Heart left ventricle (tissue), 16 donors: Measurements from ENCODE around the gene HSPA12A. TPM values are rescaled to one million over a fixed set of nuclear protein-coding genes. Genes with fewer than 3 reads are reported as not detected.

Experiments
- ATAC-seq, 4 donors: fragments of 200-7000 bp; cut with Tn5 transposase; one replicate each; pipeline ENCODE4 v1.9.1; 2020 to 2022; ENCODE audit warnings: moderate library complexity in 4 of 4, mild to moderate bottlenecking in 3 of 4, moderate number of reproducible peaks in 1 of 4
- DNase-seq, 5 donors: peaks; one replicate each; pipeline ENCODE4 v3.0.0-alpha.2; 2020
- H3K27ac ChIP-seq, 12 donors: fragments of 200-600 bp; sonication (generic) in 4 of 12; one replicate each; pipeline versions ENCODE4 v1.5.0 to v1.8.0; 2016 to 2022; ENCODE audit warnings: mild to moderate bottlenecking in 2 of 12
- H3K27me3 ChIP-seq, 9 donors: fragments of 200-600 bp; sonication (generic) in 2 of 9; one replicate each; pipeline versions ENCODE4 v1.5.1 to v1.8.0; 2016 to 2022; ENCODE audit warnings: mild to moderate bottlenecking in 3 of 9
- H3K36me3 ChIP-seq, 9 donors: fragments of 200-600 bp; sonication (generic) in 2 of 9; one replicate each; pipeline versions ENCODE4 v1.5.0 to v1.8.0; 2018 to 2022; ENCODE audit warnings: mild to moderate bottlenecking in 2 of 9
- H3K4me1 ChIP-seq, 12 donors: fragments of 200-600 bp; sonication (generic) in 4 of 12; one replicate each; pipeline versions ENCODE4 v1.5.0 to v1.8.0; 2016 to 2022; ENCODE audit warnings: mild to moderate bottlenecking in 3 of 12
- H3K4me3 ChIP-seq, 12 donors: fragments of 200-600 bp; sonication (generic) in 4 of 12; one replicate each; pipeline versions ENCODE4 v1.5.0 to v1.8.0; 2017 to 2022; ENCODE audit warnings: mild to moderate bottlenecking in 9 of 12, moderate library complexity in 4 of 12
- H3K9me3 ChIP-seq, 12 donors: fragments of 200-600 bp; sonication (generic) in 4 of 12; one replicate each; pipeline versions ENCODE4 v1.5.0 to v1.8.0; 2016 to 2022; ENCODE audit warnings: mild to moderate bottlenecking in 1 of 12
- CTCF ChIP-seq, 12 donors: fragments of 200-600 bp; sonication (generic) in 4 of 12; IDR thresholded peaks; one replicate each; pipeline versions ENCODE4 v1.5.0 to v1.8.0; 2018 to 2022; ENCODE audit warnings: antibody characterized with exemption in 12 of 12, mild to moderate bottlenecking in 5 of 12
- POLR2A ChIP-seq, 2 donors: fragments of 450-650 bp; IDR thresholded peaks; one replicate each; pipeline ENCODE4 v1.6.1; 2017; ENCODE audit warnings: antibody characterized with exemption in 2 of 2, mild to moderate bottlenecking in 2 of 2, moderate library complexity in 2 of 2
- WGBS, 4 donors: extraction: QIAGEN DNeasy Blood & Tissue Kit in 2 of 4; methylation state at CpG; one replicate each; pipeline versions ENCODE4 v1.1.5 to v1.1.7; 2013 to 2018; 5-methylcytosine and 5-hydroxymethylcytosine counted together
- intact Hi-C, 10 donors: fragments of 100-400 bp; cut with DNase I; formaldehyde crosslinking; loops; one replicate each; pipeline versions ENCODE4 v1.11.1 to v1.14.2; 2022
- polyA plus RNA-seq, 2 donors: library from polyadenylated mRNA; stranded (reverse); fragments of 200-250 nt; gene quantifications; one replicate each; pipeline ENCODE4 v1.2.3, GENCODE V29; 2013
- total RNA-seq, 9 donors: library from RNA; depleted of rRNA in 2 of 9; stranded (reverse); fragments of >200 nt in 2 of 9; fragmentation: NEBNext Ultra II Directional in 3 of 9; extraction: Animal tissue kit (Norgen Biotek cat#: 25700) in 3 of 9; gene quantifications; one replicate each; pipeline versions ENCODE4 v1.1.0 to v1.2.4, GENCODE V29; 2016 to 2023
- donor health status: ischemic (EF 13 %, LVEDD 7.1; RV severe dilation, severe dysfunction).
- donor health status: healthy with polysubstance abuse.
- donor health status: DM: no; HTN: yes; CAD: no.
- donor health status: DM: no; HTN: no; CAD: no.
- donor health status: ischemic (EF 25% LVEDD 6.9; RV normal size, moderate dysfunction).
- donor health status: ischemic (EF 25% LVEDD 5.7; RV mildly dilated, moderate dysfunction).
- donor health status: healthy.
- donor health status: DM: yes; HTN: yes; CAD: no.
- donor health status: ischemic (EF 35%, LVEDD 5.7; RV mildly dilated, moderate dysfunction).
- donor health status: nonischemic (EF 11% LVEDD 7.7; RV severe dilation, severe dysfunction).
- donor health status: DM: yes; HTN: yes; CAD: no.
- donor health status: PGD.
- donor health status: ischemic (EF 29% LVEDD 5.4; RV normal size, mild dysfunction).
- donor health status: nonischemic (EF 23%, LVEDD 6.1; RV moderate dilation, normal function).

Gene HSPA12A
- total and polyA plus RNA-seq, 11 donors, result 4.7 to 17.0 (median 13.5) TPM

GRCh38 chr10:116665541-116666125 lies 76.7 kb downstream of the HSPA12A start:
- TF ChIP-seq CTCF (IDR thresholded peaks at IDR 0.05) (no peak), POLR2A (IDR thresholded peaks at IDR 0.05) (no peak)
- intact Hi-C loops, result no loop called here

GRCh38 chr10:116664631-116665030 lies 77.7 kb downstream of the HSPA12A start:
- DNase-seq, result no peak
- peak overlapping the region in 1 of 12 donors; percentile 17 for H3K27ac ChIP-seq
- H3K4me3 ChIP-seq, result no peak overlapping the region
- intact Hi-C loops, result no loop called here
- H3K36me3 ChIP-seq, result no peaks in the 10 kb centered on the region
- peaks cover 0 to 6% (median 0%) of the 10 kb centered on the region in 12 donors for H3K4me1 ChIP-seq
- TF ChIP-seq POLR2A (IDR thresholded peaks at IDR 0.05) (no peak), CTCF (IDR thresholded peaks at IDR 0.05) (no peak)
- 81 to 98% (median 88%) methylated on average over 5 of the region's 5 CpGs for WGBS, 4 donors
- H3K9me3 ChIP-seq, result peaks cover 0 to 5% (median 0%) of the 10 kb centered on the region in 12 donors
- H3K27me3 ChIP-seq, result peaks cover 0 to 13% (median 0%) of the 10 kb centered on the region in 9 donors
- ATAC-seq, result no peak

More at GRCh38 chr10:116665541-116666125, 76.7 kb downstream of the HSPA12A start:
- ATAC-seq (peak; percentile 35 to 74 (median 60)), DNase-seq (peak in 2 of 5 donors; percentile 27 to 49)
- 49 to 71% (median 56%) methylated on average over 13 of the region's 13 CpGs for WGBS, 4 donors
- peak overlapping the region in 3 of 12 donors; percentile 2 to 24 (median 23) for H3K27ac ChIP-seq
- H3K4me1 ChIP-seq, result peaks cover 0 to 7% (median 0%) of the 10 kb centered on the region in 12 donors
- H3K4me3 ChIP-seq, result peak overlapping the region in 8 of 12 donors; percentile 15 to 39 (median 24)
- peaks cover 0 to 5% (median 0%) of the 10 kb centered on the region in 12 donors for H3K9me3 ChIP-seq
- H3K27me3 ChIP-seq, result peaks cover 0 to 19% (median 7%) of the 10 kb centered on the region in 9 donors
- H3K36me3 ChIP-seq, result no peaks in the 10 kb centered on the region

- Histone ChIP-seq H3K27me3 (peaks cover 0 to 6% (median 0%) of the 10 kb centered on the region in 9 donors), H3K9me3 (peaks cover 0 to 5% (median 0%) of the 10 kb centered on the region in 12 donors), H3K36me3 (no peaks in the 10 kb centered on the region), H3K4me3 (no peak overlapping the region), H3K4me1 (peaks cover 0 to 6% (median 0%) of the 10 kb centered on the region in 12 donors), H3K27ac (no peak overlapping the region)
- ATAC-seq (no peak), DNase-seq (no peak)
- intact Hi-C loops, result no loop called here
- TF ChIP-seq POLR2A (IDR thresholded peaks at IDR 0.05) (no peak), CTCF (IDR thresholded peaks at IDR 0.05) (no peak)
- WGBS, 4 donors, result 89 to 93% (median 91%) methylated on average over 7 of the region's 7 CpGs
These were observed 79.0 kb downstream of the HSPA12A start for GRCh38 chr10:116663342-116663741.

- intact Hi-C loops, result no loop called here
- no peaks in the 10 kb centered on the region for H3K9me3 ChIP-seq
- H3K4me1 ChIP-seq, result no peaks in the 10 kb centered on the region
- H3K27ac ChIP-seq, result no peak overlapping the region
- no peak for ATAC-seq
- H3K36me3 ChIP-seq, result no peaks in the 10 kb centered on the region
- H3K4me3 ChIP-seq, result no peak overlapping the region
- DNase-seq, result no peak
- WGBS, 4 donors, result 21 to 39% (median 29%) methylated on average over 5 of the region's 5 CpGs
- TF ChIP-seq CTCF (IDR thresholded peaks at IDR 0.05) (no peak), POLR2A (IDR thresholded peaks at IDR 0.05) (no peak)
- peaks cover 0 to 6% (median 0%) of the 10 kb centered on the region in 9 donors for H3K27me3 ChIP-seq
These were observed 81.5 kb downstream of the HSPA12A start for GRCh38 chr10:116660860-116661259.
